Activated naive CD8-positive, alpha-beta T cell (primary cell): ENCODE measurements around the gene MSRB3.

Source experiments
- H3K27ac Mint-ChIP-seq: one replicate; pipeline ENCODE4 v1.8.0; 2021; ENCODE audit warnings: mixed read lengths
- H3K27me3 Mint-ChIP-seq: one replicate; pipeline ENCODE4 v1.8.0; 2021; ENCODE audit warnings: mixed read lengths
- H3K36me3 Mint-ChIP-seq: one replicate; pipeline ENCODE4 v1.8.0; 2021; ENCODE audit warnings: mixed read lengths
- H3K4me1 Mint-ChIP-seq: one replicate; pipeline ENCODE4 v1.8.0; 2021; ENCODE audit warnings: low read depth, mixed read lengths
- H3K4me3 Mint-ChIP-seq: one replicate; pipeline ENCODE4 v1.8.0; 2021; ENCODE audit warnings: mild to moderate bottlenecking, mixed read lengths
- H3K9me3 Mint-ChIP-seq: one replicate; pipeline ENCODE4 v1.8.0; 2021; ENCODE audit warnings: low read depth, mixed read lengths

MSRB3 gene

GRCh38 chr12:65510584-65511050 is 232.1 kb downstream of the MSRB3 start:
- peaks cover 5% of the 10 kb centered on the region for H3K27me3 Mint-ChIP-seq
- H3K4me3 Mint-ChIP-seq, result no peak overlapping the region
- H3K4me1 Mint-ChIP-seq, result no peaks in the 10 kb centered on the region
- no peak overlapping the region for H3K27ac Mint-ChIP-seq
- H3K36me3 Mint-ChIP-seq, result no peaks in the 10 kb centered on the region
- H3K9me3 Mint-ChIP-seq, result no peaks in the 10 kb centered on the region

- H3K36me3 Mint-ChIP-seq, result no peaks in the 10 kb centered on the region
- H3K27me3 Mint-ChIP-seq, result peaks cover 5% of the 10 kb centered on the region
These were observed 232.8 kb downstream of the MSRB3 start for GRCh38 chr12:65511134-65511834.

GRCh38 chr12:65511912-65512311 is 233.4 kb downstream of the MSRB3 start:
- H3K9me3 Mint-ChIP-seq, result no peaks in the 10 kb centered on the region
- no peak overlapping the region for H3K4me3 Mint-ChIP-seq
- H3K27me3 Mint-ChIP-seq, result peaks cover 5% of the 10 kb centered on the region
- H3K27ac Mint-ChIP-seq, result no peak overlapping the region
- no peaks in the 10 kb centered on the region for H3K36me3 Mint-ChIP-seq
- H3K4me1 Mint-ChIP-seq, result no peaks in the 10 kb centered on the region

More at GRCh38 chr12:65511134-65511834, 232.8 kb downstream of the MSRB3 start:
- no peaks in the 10 kb centered on the region for H3K4me1 Mint-ChIP-seq
- H3K27ac Mint-ChIP-seq, result no peak overlapping the region
- H3K4me3 Mint-ChIP-seq, result no peak overlapping the region
- no peaks in the 10 kb centered on the region for H3K9me3 Mint-ChIP-seq
